WTC11 (cell line): ENCODE data around the gene RFTN1. TPM values are rescaled to one million over a fixed set of nuclear protein-coding genes. Genes with fewer than 3 reads are reported as not detected.

Experiments used
- ATAC-seq: fragments of 200-7000 bp; cut with Tn5 transposase; 2 replicates; pipeline ENCODE4 v1.10.0; 2021; ENCODE audit warnings: mild to moderate bottlenecking, moderate library complexity
- CTCF ChIA-PET: fragments of 300-600 bp; sonication (Branson Sonifier 250); formaldehyde crosslinking; loops from one replicate; lab custom pipeline; 2021; ENCODE audit warnings: antibody characterized with exemption; lab: Charles Lee
- POLR2A ChIA-PET: fragments of 350-600 bp; sonication (Branson Sonifier 250); formaldehyde crosslinking; loops from one replicate; lab custom pipeline; 2021; ENCODE audit warnings: antibody characterized with exemption; lab: Charles Lee
- DNase-seq: peaks from one replicate; pipeline ENCODE4 v3.0.0; 2021; ENCODE audit warnings: low spot score
- H3K27ac Mint-ChIP-seq: 2 replicates; pipeline ENCODE4 v1.8.0; 2021; ENCODE audit warnings: mixed read lengths
- H3K27me3 Mint-ChIP-seq: 2 replicates; pipeline ENCODE4 v1.8.0; 2021; ENCODE audit warnings: low read depth, mild to moderate bottlenecking, moderate library complexity, mixed read lengths
- H3K36me3 Mint-ChIP-seq: 2 replicates; pipeline ENCODE4 v1.8.0; 2021; ENCODE audit warnings: mixed read lengths
- H3K4me1 Mint-ChIP-seq: 2 replicates; pipeline ENCODE4 v1.8.0; 2022; ENCODE audit warnings: mixed read lengths
- H3K4me3 Mint-ChIP-seq: 2 replicates; pipeline ENCODE4 v1.8.0; 2021; ENCODE audit warnings: mild to moderate bottlenecking, moderate library complexity, mixed read lengths
- H3K9me3 Mint-ChIP-seq: 2 replicates; pipeline ENCODE4 v1.8.0; 2021; ENCODE audit warnings: mixed read lengths
- ATF6 ChIP-seq: sonication (generic); formaldehyde crosslinking; IDR thresholded peaks from 2 replicates; pipeline ENCODE4 v1.8.1; 2023; ENCODE audit warnings: mild to moderate bottlenecking, missing genetic modification reagents
- CBFB ChIP-seq: sonication (generic); formaldehyde crosslinking; IDR thresholded peaks from 2 replicates; pipeline ENCODE4 v1.8.1; 2022; ENCODE audit warnings: mild to moderate bottlenecking, low read depth, missing genetic modification reagents
- CREB1 ChIP-seq: sonication (generic); formaldehyde crosslinking; IDR thresholded peaks from 2 replicates; pipeline ENCODE4 v1.8.0; 2023; ENCODE audit warnings: mild to moderate bottlenecking, missing genetic modification reagents
- EMX1 ChIP-seq: fragments of 250-450 bp; sonication (Bioruptor Pico); IDR thresholded peaks from 2 replicates; pipeline ENCODE4 v1.8.0; 2021; ENCODE audit warnings: mild to moderate bottlenecking
- ERG ChIP-seq: fragments of 250-450 bp; sonication (Bioruptor Pico); IDR thresholded peaks from 2 replicates; pipeline ENCODE4 v1.8.0; 2021; ENCODE audit warnings: mild to moderate bottlenecking
- ETV6 ChIP-seq: sonication (generic); formaldehyde crosslinking; IDR thresholded peaks from 2 replicates; pipeline ENCODE4 v1.8.1; 2022; ENCODE audit warnings: mild to moderate bottlenecking, missing genetic modification reagents
- JUN ChIP-seq: sonication (generic); formaldehyde crosslinking; IDR thresholded peaks from 2 replicates; pipeline ENCODE4 v1.8.0; 2023; ENCODE audit warnings: mild to moderate bottlenecking, missing genetic modification reagents
- MXD4 ChIP-seq: fragments of 250-450 bp; sonication (Bioruptor Pico); IDR thresholded peaks from 2 replicates; pipeline ENCODE4 v1.8.0; 2021; ENCODE audit warnings: mild to moderate bottlenecking, moderate library complexity, borderline replicate concordance
- PRDM15 ChIP-seq: sonication (generic); formaldehyde crosslinking; IDR thresholded peaks from 2 replicates; pipeline ENCODE4 v1.8.0; 2022; ENCODE audit warnings: missing genetic modification reagents
- SMAD3 ChIP-seq: sonication (generic); formaldehyde crosslinking; IDR thresholded peaks from 2 replicates; pipeline ENCODE4 v1.8.0; 2022; ENCODE audit warnings: missing genetic modification reagents, mild to moderate bottlenecking, borderline replicate concordance
- ZBTB21 ChIP-seq: sonication (generic); formaldehyde crosslinking; IDR thresholded peaks from 2 replicates; pipeline ENCODE4 v1.8.1; 2023; ENCODE audit warnings: mild to moderate bottlenecking, missing genetic modification reagents, borderline replicate concordance
- ZNF138 ChIP-seq: sonication (generic); formaldehyde crosslinking; conservative IDR thresholded peaks from 2 replicates; pipeline ENCODE4 v1.8.1; 2022; ENCODE audit warnings: mild to moderate bottlenecking, moderate library complexity, missing genetic modification reagents
- ZNF219 ChIP-seq: sonication (generic); formaldehyde crosslinking; IDR thresholded peaks from 2 replicates; pipeline ENCODE4 v1.8.0; 2023; ENCODE audit warnings: missing genetic modification reagents, mild to moderate bottlenecking, borderline replicate concordance
- ZNF232 ChIP-seq: sonication (generic); formaldehyde crosslinking; IDR thresholded peaks from 2 replicates; pipeline ENCODE4 v1.8.0; 2022; ENCODE audit warnings: mild to moderate bottlenecking, missing genetic modification reagents
- ZNF396 ChIP-seq: fragments of 250-450 bp; sonication (Bioruptor Pico); IDR thresholded peaks from 2 replicates; pipeline ENCODE4 v1.8.0; 2021; ENCODE audit warnings: mild to moderate bottlenecking, moderate library complexity, borderline replicate concordance
- ZNF423 ChIP-seq: fragments of 250-450 bp; sonication (Bioruptor Pico); IDR thresholded peaks from 2 replicates; pipeline ENCODE4 v2.1.2; 2022; ENCODE audit warnings: mild to moderate bottlenecking, moderate library complexity
- total RNA-seq: library from RNA; stranded (reverse); gene quantifications from 3 replicates; pipeline ENCODE4 v1.2.3, GENCODE V29; 2021
- TF ChIP-seq, protein P1 (sequence below): sonication (generic); formaldehyde crosslinking; IDR thresholded peaks from 2 replicates; pipeline ENCODE4 v1.8.0; 2023; ENCODE audit warnings: missing genetic modification reagents, mild to moderate bottlenecking, borderline replicate concordance
- TF ChIP-seq, protein P2 (sequence below): sonication (generic); formaldehyde crosslinking; IDR thresholded peaks from 2 replicates; pipeline ENCODE4 v1.8.1; 2023; ENCODE audit warnings: mild to moderate bottlenecking, missing genetic modification reagents, moderate library complexity

Gene RFTN1
- total RNA-seq, 1 experiment from 2014 or later = 3.8 TPM

- no peak overlapping the region for H3K4me3 Mint-ChIP-seq
- H3K27ac Mint-ChIP-seq = no peak overlapping the region
- ChIA-PET POLR2A (no interaction called here), CTCF (no interaction called here)
- no peak for TF ChIP-seq ETV6
- TF ChIP-seq ATF6 (CRISPR knock-in tag) = no peak
- TF ChIP-seq, protein P1, sequence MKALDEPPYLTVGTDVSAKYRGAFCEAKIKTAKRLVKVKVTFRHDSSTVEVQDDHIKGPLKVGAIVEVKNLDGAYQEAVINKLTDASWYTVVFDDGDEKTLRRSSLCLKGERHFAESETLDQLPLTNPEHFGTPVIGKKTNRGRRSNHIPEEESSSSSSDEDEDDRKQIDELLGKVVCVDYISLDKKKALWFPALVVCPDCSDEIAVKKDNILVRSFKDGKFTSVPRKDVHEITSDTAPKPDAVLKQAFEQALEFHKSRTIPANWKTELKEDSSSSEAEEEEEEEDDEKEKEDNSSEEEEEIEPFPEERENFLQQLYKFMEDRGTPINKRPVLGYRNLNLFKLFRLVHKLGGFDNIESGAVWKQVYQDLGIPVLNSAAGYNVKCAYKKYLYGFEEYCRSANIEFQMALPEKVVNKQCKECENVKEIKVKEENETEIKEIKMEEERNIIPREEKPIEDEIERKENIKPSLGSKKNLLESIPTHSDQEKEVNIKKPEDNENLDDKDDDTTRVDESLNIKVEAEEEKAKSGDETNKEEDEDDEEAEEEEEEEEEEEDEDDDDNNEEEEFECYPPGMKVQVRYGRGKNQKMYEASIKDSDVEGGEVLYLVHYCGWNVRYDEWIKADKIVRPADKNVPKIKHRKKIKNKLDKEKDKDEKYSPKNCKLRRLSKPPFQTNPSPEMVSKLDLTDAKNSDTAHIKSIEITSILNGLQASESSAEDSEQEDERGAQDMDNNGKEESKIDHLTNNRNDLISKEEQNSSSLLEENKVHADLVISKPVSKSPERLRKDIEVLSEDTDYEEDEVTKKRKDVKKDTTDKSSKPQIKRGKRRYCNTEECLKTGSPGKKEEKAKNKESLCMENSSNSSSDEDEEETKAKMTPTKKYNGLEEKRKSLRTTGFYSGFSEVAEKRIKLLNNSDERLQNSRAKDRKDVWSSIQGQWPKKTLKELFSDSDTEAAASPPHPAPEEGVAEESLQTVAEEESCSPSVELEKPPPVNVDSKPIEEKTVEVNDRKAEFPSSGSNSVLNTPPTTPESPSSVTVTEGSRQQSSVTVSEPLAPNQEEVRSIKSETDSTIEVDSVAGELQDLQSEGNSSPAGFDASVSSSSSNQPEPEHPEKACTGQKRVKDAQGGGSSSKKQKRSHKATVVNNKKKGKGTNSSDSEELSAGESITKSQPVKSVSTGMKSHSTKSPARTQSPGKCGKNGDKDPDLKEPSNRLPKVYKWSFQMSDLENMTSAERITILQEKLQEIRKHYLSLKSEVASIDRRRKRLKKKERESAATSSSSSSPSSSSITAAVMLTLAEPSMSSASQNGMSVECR (CRISPR knock-in tag) = no peak
- TF ChIP-seq JUN (CRISPR knock-in tag) = no peak
- TF ChIP-seq MXD4 (CRISPR knock-in tag) = no peak
- no peak for TF ChIP-seq ZBTB21 (CRISPR knock-in tag)
- no peak for TF ChIP-seq ZNF396 (CRISPR knock-in tag)
- no peak for TF ChIP-seq SMAD3
- H3K4me1 Mint-ChIP-seq = peaks cover 37% of the 10 kb centered on the region
- DNase-seq (no peak), ATAC-seq (no peak)
- H3K27me3 Mint-ChIP-seq = peaks cover 4% of the 10 kb centered on the region; the same call in 1 of the 2 replicates
- peaks cover 8% of the 10 kb centered on the region for H3K36me3 Mint-ChIP-seq
- H3K9me3 Mint-ChIP-seq = peaks cover 11% of the 10 kb centered on the region
Measured at GRCh38 chr3:16374047-16374934, 139.2 kb downstream of the RFTN1 start.

DNA sequence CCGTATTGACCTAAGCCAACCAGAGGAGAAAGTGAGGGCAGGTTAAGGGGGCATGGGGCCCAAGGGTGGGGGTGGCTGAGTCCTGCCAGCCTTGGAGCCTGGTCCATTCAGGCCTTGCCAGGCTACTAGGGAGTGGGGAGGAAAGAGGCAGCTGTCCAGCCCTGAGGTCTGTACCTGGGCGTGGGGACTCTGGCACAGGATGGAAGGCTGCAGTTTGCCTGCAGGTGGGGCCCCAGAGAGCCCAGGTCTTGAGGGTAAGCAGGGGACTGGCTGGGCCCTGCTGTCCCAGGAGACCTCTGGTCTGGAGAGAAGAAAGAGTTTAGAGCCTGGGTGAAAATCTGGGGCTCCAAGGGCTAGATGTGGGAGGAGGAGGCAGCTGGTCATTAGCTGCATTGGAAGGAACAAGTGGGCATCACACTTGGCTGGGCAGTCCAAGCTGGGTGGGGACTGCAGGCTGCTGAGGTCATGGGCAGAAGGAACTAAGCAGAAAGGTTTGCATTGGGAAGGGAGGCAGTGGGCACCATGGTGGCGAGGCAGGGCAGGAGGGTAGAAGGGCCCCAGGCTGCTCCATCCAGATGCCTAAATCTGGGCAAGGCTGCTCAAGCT is 140.1 kb downstream of the RFTN1 start:
- peaks cover 7% of the 10 kb centered on the region for H3K9me3 Mint-ChIP-seq
- no peak overlapping the region for H3K4me3 Mint-ChIP-seq
- H3K36me3 Mint-ChIP-seq = peaks cover 6% of the 10 kb centered on the region
- CTCF ChIA-PET = no interaction called here
- H3K27ac Mint-ChIP-seq = no peak overlapping the region
- POLR2A ChIA-PET = no interaction called here
- H3K4me1 Mint-ChIP-seq = peaks cover 41% of the 10 kb centered on the region
- peaks cover 4% of the 10 kb centered on the region; the same call in 1 of the 2 replicates for H3K27me3 Mint-ChIP-seq
- ATAC-seq (no peak; the same call in 1 of the 2 replicates), DNase-seq (no peak)
- TF ChIP-seq CREB1 (CRISPR knock-in tag) (no peak), ZNF219 (CRISPR knock-in tag) (no peak), ERG (CRISPR knock-in tag) (no peak), CBFB (no peak), PRDM15 (CRISPR knock-in tag) (no peak), ZNF423 (CRISPR knock-in tag) (no peak), EMX1 (CRISPR knock-in tag) (no peak), ZNF232 (CRISPR knock-in tag) (no peak), ZNF138 (CRISPR knock-in tag) (no peak)
- TF ChIP-seq, protein P2, sequence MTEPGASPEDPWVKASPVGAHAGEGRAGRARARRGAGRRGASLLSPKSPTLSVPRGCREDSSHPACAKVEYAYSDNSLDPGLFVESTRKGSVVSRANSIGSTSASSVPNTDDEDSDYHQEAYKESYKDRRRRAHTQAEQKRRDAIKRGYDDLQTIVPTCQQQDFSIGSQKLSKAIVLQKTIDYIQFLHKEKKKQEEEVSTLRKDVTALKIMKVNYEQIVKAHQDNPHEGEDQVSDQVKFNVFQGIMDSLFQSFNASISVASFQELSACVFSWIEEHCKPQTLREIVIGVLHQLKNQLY = no peak
